Transverse colon (tissue), 4 donors: Measurements from ENCODE around the gene PHOSPHO2. TPM values are rescaled to one million over a fixed set of nuclear protein-coding genes. Genes with fewer than 3 reads are reported as not detected.
"Not testable (repeated sequence)": the region's sequence is repeated elsewhere in the genome, so short reads cannot be mapped to it uniquely, and the experiment has no call there.

Experiments used
- DNase-seq: peaks from one replicate; pipeline ENCODE4 v3.0.0-alpha.2; 2019
- H3K27ac ChIP-seq, 4 donors: fragments of 200-600 bp; sonication (generic); 2 replicates each; pipeline ENCODE4 v1.5.1; 2016 to 2018; ENCODE audit warnings: inconsistent platforms in 4 of 4
- H3K27me3 ChIP-seq: fragments of 200-600 bp; sonication (generic); 2 replicates; pipeline ENCODE4 v1.5.1; 2017; ENCODE audit warnings: inconsistent platforms
- H3K36me3 ChIP-seq, 4 donors: fragments of 200-600 bp; sonication (generic); 2 replicates each; pipeline ENCODE4 v1.5.1; 2017 to 2019; ENCODE audit warnings: inconsistent platforms in 4 of 4
- H3K4me1 ChIP-seq, 4 donors: fragments of 200-600 bp; sonication (generic); 2 replicates each; pipeline ENCODE4 v1.5.1; 2017 to 2020; ENCODE audit warnings: inconsistent platforms in 4 of 4
- H3K4me3 ChIP-seq, 4 donors: fragments of 200-600 bp; sonication (generic); 1 replicate in 1 of 4; 2 replicates in 3 of 4; pipeline versions ENCODE4 v1.5.1 to v1.6.1; 2017 to 2019; ENCODE audit warnings: inconsistent platforms in 4 of 4
- H3K9me3 ChIP-seq, 2 donors: fragments of 200-600 bp; sonication (generic); 2 replicates each; pipeline ENCODE4 v1.5.1; 2017 to 2019; ENCODE audit warnings: inconsistent platforms in 2 of 2
- CTCF ChIP-seq, 5 experiments: fragments of 200-600 bp in 3 of 5; fragments of 450-650 bp in 2 of 5; sonication (generic) in 3 of 5; IDR thresholded peaks; 1 replicate in 2 of 5; 2 replicates in 3 of 5; pipeline ENCODE4 v1.5.1; 2016 to 2017; ENCODE audit warnings: antibody characterized with exemption in 5 of 5, inconsistent platforms in 3 of 5, mild to moderate bottlenecking in 2 of 5, moderate library complexity in 1 of 5
- EP300 ChIP-seq: sonication (generic); formaldehyde crosslinking; IDR thresholded peaks from one replicate; pipeline ENCODE4 v1.6.1; 2017; ENCODE audit warnings: antibody characterized with exemption, low read depth
- POLR2A ChIP-seq: fragments of 450-650 bp; IDR thresholded peaks from one replicate; pipeline ENCODE4 v1.6.1; 2016; ENCODE audit warnings: antibody characterized with exemption, mild to moderate bottlenecking, moderate library complexity
- POLR2AphosphoS5 ChIP-seq, 3 donors: sonication (generic); formaldehyde crosslinking; IDR thresholded peaks; one replicate each; pipeline ENCODE4 v1.6.1; 2016; ENCODE audit warnings: antibody characterized with exemption in 3 of 3
- WGBS, 2 donors: methylation state at CpG; one replicate each; pipeline ENCODE4 v1.1.5; 2018; ENCODE audit warnings: low coverage in 1 of 2; 5-methylcytosine and 5-hydroxymethylcytosine counted together
- in situ Hi-C, 4 donors: fragments of 200-750 bp; cut with MboI; loops; one replicate each; pipeline versions ENCODE4 v1.15.0 to v1.15.1; 2017; ENCODE audit warnings: low sequenced_read_pairs in 3 of 4, low pct_ligation_motif_present in 1 of 4, low pct_unique_long_range_greater_than_20kb in 1 of 4
- intact Hi-C: fragments of 100-400 bp; cut with DNase I; formaldehyde crosslinking; loops from one replicate; pipeline ENCODE4 v1.15.1; 2023; ENCODE audit warnings: low total_unique reads
- total RNA-seq, 4 donors: library from RNA; depleted of rRNA; stranded (reverse); fragments of >200 nt; gene quantifications; one replicate each; pipeline ENCODE4 v1.1.0, GENCODE V29; 2016

Gene PHOSPHO2
- total RNA-seq, 4 donors from 2014 or later, result 2.6 to 16.5 (median 7.7) TPM

- Histone ChIP-seq H3K27me3 (no peaks in the 10 kb centered on the region), H3K4me3 (no peak overlapping the region), H3K36me3 (no peaks in the 10 kb centered on the region), H3K27ac (peak overlapping the region in 3 of 4 donors; percentile 90 to 96 (median 95)), H3K9me3 (no peaks in the 10 kb centered on the region), H3K4me1 (peaks cover 5 to 15% (median 8%) of the 10 kb centered on the region in 4 donors)
- DNase-seq, result no peak
- TF ChIP-seq EP300, result no peak
- no peak for TF ChIP-seq POLR2A
- no peak for TF ChIP-seq CTCF (IDR thresholded peaks at IDR 0.05)
- TF ChIP-seq POLR2AphosphoS5 (IDR thresholded peaks at IDR 0.05), result no peak
- intact Hi-C loops (no loop called here), in situ Hi-C loops (loop anchor here in 1 of 4 donors (10.0 kb wide), 1 partner anchor 109 kb away; the partner anchor contains the start of gene PPIG)
- 7 to 9% methylated on average over 2 to 4 of the region's 4 CpGs for WGBS, 2 donors
These were observed 909 bp upstream of the PHOSPHO2 start for GRCh38 chr2:169693360-169693759.

GRCh38 chr2:169694894-169695260 lies 608 bp downstream of the PHOSPHO2 start:
- no peaks in the 10 kb centered on the region for H3K36me3 ChIP-seq
- H3K4me3 ChIP-seq, result peak overlapping the region; percentile 66 to 88 (median 82)
- H3K27me3 ChIP-seq, result no peaks in the 10 kb centered on the region
- peaks cover 5 to 15% (median 8%) of the 10 kb centered on the region in 4 donors for H3K4me1 ChIP-seq
- intact Hi-C loops (no loop called here), in situ Hi-C loops (loop anchor here in 1 of 4 donors (10.0 kb wide), 1 partner anchor 110 kb away; the partner anchor contains the start of gene PPIG)
- no peaks in the 10 kb centered on the region for H3K9me3 ChIP-seq
- WGBS, 2 donors, result 27 to 30% methylated on average over 8 of the region's 8 CpGs
- no peak for DNase-seq
- peak overlapping the region; percentile 88 to 96 (median 92) for H3K27ac ChIP-seq
- no peak for TF ChIP-seq POLR2AphosphoS5 (IDR thresholded peaks at IDR 0.05)

- H3K4me1 ChIP-seq, result peaks cover 5 to 15% (median 8%) of the 10 kb centered on the region in 4 donors
- in situ Hi-C loops (loop anchor here in 1 of 4 donors (10.0 kb wide), 1 partner anchor 112 kb away; the partner anchor contains the start of gene PPIG), intact Hi-C loops (no loop called here)
- TF ChIP-seq POLR2A, result no peak
- TF ChIP-seq EP300, result no peak
- no peak for TF ChIP-seq POLR2AphosphoS5 (IDR thresholded peaks at IDR 0.05)
- no peak for TF ChIP-seq CTCF (IDR thresholded peaks at IDR 0.05)
- DNase-seq, result no peak
- no peak overlapping the region for H3K4me3 ChIP-seq
- no peaks in the 10 kb centered on the region for H3K9me3 ChIP-seq
- peaks cover 0 to 6% (median 0%) of the 10 kb centered on the region in 4 donors for H3K36me3 ChIP-seq
- H3K27me3 ChIP-seq, result no peaks in the 10 kb centered on the region
- H3K27ac ChIP-seq, result no peak overlapping the region
These were observed 2.1 kb downstream of the PHOSPHO2 start for GRCh38 chr2:169696381-169696780.

- H3K4me3 ChIP-seq, H3K27ac ChIP-seq, H3K9me3 ChIP-seq, intact Hi-C loops, DNase-seq, H3K27me3 ChIP-seq, H3K36me3 ChIP-seq: not testable (repeated sequence)
- H3K4me1 ChIP-seq, result peaks cover 0 to 14% (median 7%) of the 10 kb centered on the region in 4 donors
- WGBS, 2 donors, result 94% methylated on average over 2 of the region's 2 CpGs; no CpG with 5 or more reads in 1 of the 2 donors
- in situ Hi-C loops, result loop anchor here in 1 of 4 donors (10.0 kb wide), 1 partner anchor 114 kb away; the partner anchor contains the start of gene PPIG
These were observed 4.9 kb downstream of the PHOSPHO2 start for GRCh38 chr2:169699173-169699572.

GRCh38 chr2:169702996-169703395 lies 8.7 kb downstream of the PHOSPHO2 start:
- in situ Hi-C loops, result no loop called here
- TF ChIP-seq EP300, result no peak
- WGBS, 2 donors, result 63 to 72% methylated on average over 3 of the region's 3 CpGs

More at GRCh38 chr2:169702996-169703395, 8.7 kb downstream of the PHOSPHO2 start:
- peaks cover 0 to 23% (median 12%) of the 10 kb centered on the region in 4 donors for H3K4me1 ChIP-seq
- H3K27me3 ChIP-seq, result no peaks in the 10 kb centered on the region
- H3K4me3 ChIP-seq, result no peak overlapping the region
- H3K9me3 ChIP-seq, result no peaks in the 10 kb centered on the region
- H3K36me3 ChIP-seq, result peaks cover 0 to 7% (median 3%) of the 10 kb centered on the region in 4 donors
- intact Hi-C loops, result no loop called here
- H3K27ac ChIP-seq, result no peak overlapping the region
- no peak for DNase-seq
